ENCODE measurements around the gene TSPAN15. TPM values are rescaled to one million over a fixed set of nuclear protein-coding genes. Genes with fewer than 3 reads are reported as not detected.

Gene TSPAN15
- total RNA-seq, 3 donors from 2014 or later (not counting 1 experiment from before 2014, with no cell fraction given): 1.3 to 3.9 (median 2.1) TPM

DNA sequence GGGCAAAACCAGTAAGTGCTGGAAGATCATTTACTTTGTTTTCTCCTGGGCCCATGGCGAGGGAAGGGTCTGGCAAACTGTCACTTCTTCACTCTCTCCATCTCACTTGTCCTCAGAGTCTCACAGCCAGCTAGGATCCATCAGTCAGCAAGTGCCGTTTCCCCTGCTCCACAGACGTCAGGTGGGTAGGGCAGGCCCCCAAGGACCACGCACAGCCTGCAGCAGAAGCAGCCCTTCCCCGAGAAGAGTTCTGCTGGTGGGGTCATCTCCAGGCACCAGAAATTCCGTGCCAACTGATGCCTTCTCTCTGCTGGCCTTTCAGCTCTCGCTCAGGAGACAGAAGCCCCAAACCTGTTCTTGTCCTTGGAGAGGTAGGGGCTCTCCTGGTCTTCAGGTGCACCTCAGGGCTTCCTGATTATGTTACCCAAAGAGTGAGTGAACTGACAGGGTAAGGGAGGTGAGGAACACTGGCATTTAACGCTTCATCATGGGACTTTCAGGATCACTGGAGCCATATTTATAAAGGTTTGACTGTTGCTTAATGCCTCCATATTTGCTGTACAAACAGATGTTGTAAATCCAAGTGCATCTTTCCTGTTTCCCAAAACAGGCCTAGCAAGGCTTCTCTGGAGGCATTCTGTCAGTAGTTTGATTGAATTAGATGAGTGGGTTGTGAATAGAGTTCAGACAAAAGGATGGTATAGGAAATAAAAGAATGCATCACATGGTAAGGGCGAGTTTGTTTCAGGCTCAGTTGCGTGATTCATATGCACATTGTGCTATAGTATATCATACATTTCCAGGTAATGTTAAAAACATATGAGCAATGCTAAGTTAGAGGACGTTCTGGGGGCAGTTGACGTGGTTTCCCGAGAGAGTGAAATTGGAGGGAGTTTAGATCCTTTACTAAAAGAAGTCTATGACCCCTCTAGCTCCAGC is 13.7 kb upstream of the TSPAN15 start:
- TF ChIP-seq, protein P1, sequence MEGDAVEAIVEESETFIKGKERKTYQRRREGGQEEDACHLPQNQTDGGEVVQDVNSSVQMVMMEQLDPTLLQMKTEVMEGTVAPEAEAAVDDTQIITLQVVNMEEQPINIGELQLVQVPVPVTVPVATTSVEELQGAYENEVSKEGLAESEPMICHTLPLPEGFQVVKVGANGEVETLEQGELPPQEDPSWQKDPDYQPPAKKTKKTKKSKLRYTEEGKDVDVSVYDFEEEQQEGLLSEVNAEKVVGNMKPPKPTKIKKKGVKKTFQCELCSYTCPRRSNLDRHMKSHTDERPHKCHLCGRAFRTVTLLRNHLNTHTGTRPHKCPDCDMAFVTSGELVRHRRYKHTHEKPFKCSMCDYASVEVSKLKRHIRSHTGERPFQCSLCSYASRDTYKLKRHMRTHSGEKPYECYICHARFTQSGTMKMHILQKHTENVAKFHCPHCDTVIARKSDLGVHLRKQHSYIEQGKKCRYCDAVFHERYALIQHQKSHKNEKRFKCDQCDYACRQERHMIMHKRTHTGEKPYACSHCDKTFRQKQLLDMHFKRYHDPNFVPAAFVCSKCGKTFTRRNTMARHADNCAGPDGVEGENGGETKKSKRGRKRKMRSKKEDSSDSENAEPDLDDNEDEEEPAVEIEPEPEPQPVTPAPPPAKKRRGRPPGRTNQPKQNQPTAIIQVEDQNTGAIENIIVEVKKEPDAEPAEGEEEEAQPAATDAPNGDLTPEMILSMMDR (IDR thresholded peaks at IDR 0.05): no peak
- H3K9me3 Mint-ChIP-seq: no peaks in the 10 kb centered on the region
- ATAC-seq: no peak
- Histone ChIP-seq H3K9me3 (ENCODE audit: control insufficient read depth, insufficient read depth, low read length) (no peaks in the 10 kb centered on the region), H3K36me3 (ENCODE audit: control insufficient read depth, insufficient read depth, low read length) (no peaks in the 10 kb centered on the region), H3K27me3 (ENCODE audit: control insufficient read depth, insufficient read depth, low read length) (no peaks in the 10 kb centered on the region), H3K4me1 (ENCODE audit: control insufficient read depth, insufficient read depth, low read length) (peaks cover 4% of the 10 kb centered on the region), H3K4me3 (ENCODE audit: low read length) (no peak overlapping the region), H3K27ac (ENCODE audit: low read length) (no peak overlapping the region)
- H3K27me3 Mint-ChIP-seq (ENCODE audit: low read depth in 2 of 2): peaks cover 9 to 28% of the 10 kb centered on the region in 2 donors
- intact Hi-C loops (cut with micrococcal nuclease): no loop called here
- no peak overlapping the region for H3K27ac Mint-ChIP-seq
- H3K4me3 Mint-ChIP-seq: no peak overlapping the region
- H3K36me3 Mint-ChIP-seq: no peaks in the 10 kb centered on the region
- WGBS (ENCODE audit: insufficient coverage): 84% methylated on average over 10 of the region's 13 CpGs
- no peaks in the 10 kb centered on the region for H3K4me1 Mint-ChIP-seq
- no peak for DNase-seq

DNA sequence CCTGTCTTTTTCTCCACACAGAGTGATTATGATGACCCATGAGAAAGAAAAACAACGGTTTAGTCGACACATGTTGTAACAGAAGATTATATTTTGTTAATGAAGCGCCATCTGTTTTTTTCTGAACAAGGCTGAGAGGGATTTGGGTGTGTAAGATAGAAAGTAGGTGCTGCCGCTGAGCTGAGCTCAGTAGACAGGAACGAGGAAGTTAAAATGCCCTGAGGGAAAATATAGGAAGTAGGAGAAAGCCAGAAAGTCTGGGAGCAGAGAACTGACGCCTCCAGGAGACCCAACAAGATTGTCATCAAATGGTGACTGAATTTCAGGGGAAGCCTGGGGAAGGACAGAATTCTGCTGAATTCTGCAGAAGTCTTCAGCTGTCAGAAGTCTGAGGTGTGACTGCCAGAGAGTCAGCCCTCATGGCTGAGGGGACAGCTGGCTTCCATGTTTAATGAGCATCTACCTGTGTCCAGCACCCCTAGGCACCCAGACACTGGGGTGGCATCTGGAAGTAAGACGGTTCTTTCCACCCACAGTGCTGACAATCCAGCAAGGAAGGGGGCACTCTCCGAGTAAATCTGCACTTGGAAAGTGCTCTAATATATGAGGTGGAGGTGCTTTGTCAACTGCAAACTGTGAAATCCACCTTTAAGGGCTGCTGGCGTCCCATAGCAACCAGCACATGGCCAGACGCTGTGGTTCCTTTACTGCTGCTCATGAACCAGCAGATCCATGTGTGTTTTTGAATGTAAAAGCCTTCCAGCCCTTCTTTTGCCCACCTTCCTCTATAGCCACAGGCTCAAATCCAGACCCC is 12.5 kb upstream of the TSPAN15 start:
- no peaks in the 10 kb centered on the region for H3K4me1 Mint-ChIP-seq
- Histone ChIP-seq H3K36me3 (ENCODE audit: control insufficient read depth, insufficient read depth, low read length) (no peaks in the 10 kb centered on the region), H3K27me3 (ENCODE audit: control insufficient read depth, insufficient read depth, low read length) (no peaks in the 10 kb centered on the region), H3K4me3 (ENCODE audit: low read length) (no peak overlapping the region), H3K4me1 (ENCODE audit: control insufficient read depth, insufficient read depth, low read length) (peaks cover 4% of the 10 kb centered on the region), H3K9me3 (ENCODE audit: control insufficient read depth, insufficient read depth, low read length) (no peaks in the 10 kb centered on the region), H3K27ac (ENCODE audit: low read length) (no peak overlapping the region)
- no peak for DNase-seq
- no peaks in the 10 kb centered on the region for H3K9me3 Mint-ChIP-seq
- ATAC-seq: no peak
- intact Hi-C loops (cut with micrococcal nuclease): no loop called here
- no peak overlapping the region for H3K27ac Mint-ChIP-seq
- H3K36me3 Mint-ChIP-seq: no peaks in the 10 kb centered on the region
- peaks cover 9 to 23% of the 10 kb centered on the region in 2 donors for H3K27me3 Mint-ChIP-seq (ENCODE audit: low read depth in 2 of 2)
- TF ChIP-seq, protein P1 (IDR thresholded peaks at IDR 0.05): no peak
- 50% methylated on average over 10 of the region's 10 CpGs for WGBS (ENCODE audit: insufficient coverage)
- no peak overlapping the region for H3K4me3 Mint-ChIP-seq

DNA sequence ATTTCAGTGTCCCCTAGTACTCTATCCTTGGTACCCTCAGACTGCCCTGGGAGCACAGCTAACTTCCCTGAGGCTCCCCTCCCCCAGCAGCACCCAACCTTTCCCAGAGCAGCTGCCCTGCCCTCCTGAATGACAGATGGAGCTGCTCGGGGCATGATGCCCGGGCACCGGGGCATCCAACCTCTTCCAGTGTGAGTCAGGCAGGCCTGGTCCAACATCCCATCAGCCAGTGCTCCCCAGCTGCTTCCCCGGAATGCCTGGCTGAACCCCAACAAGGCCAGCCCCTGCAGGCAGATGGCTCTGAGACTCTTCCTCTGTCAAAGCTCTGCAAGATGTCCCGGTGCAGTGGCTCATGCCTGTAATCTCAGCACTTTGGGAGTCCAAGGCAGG is 11.9 kb upstream of the TSPAN15 start:
- H3K27ac ChIP-seq (ENCODE audit: low read length): no peak overlapping the region
- Mint-ChIP-seq H3K27me3 (ENCODE audit: low read depth in 2 of 2) (peaks cover 9 to 17% of the 10 kb centered on the region in 2 donors), H3K4me3 (no peak overlapping the region), H3K4me1 (no peaks in the 10 kb centered on the region), H3K36me3 (no peaks in the 10 kb centered on the region), H3K27ac (no peak overlapping the region), H3K9me3 (no peaks in the 10 kb centered on the region)
- H3K4me3 ChIP-seq (ENCODE audit: low read length): no peak overlapping the region
- no peak for DNase-seq
- TF ChIP-seq, protein P1 (IDR thresholded peaks at IDR 0.05): no peak
- intact Hi-C loops (cut with micrococcal nuclease): no loop called here
- H3K9me3 ChIP-seq (ENCODE audit: control insufficient read depth, insufficient read depth, low read length): no peaks in the 10 kb centered on the region
- no peaks in the 10 kb centered on the region for H3K36me3 ChIP-seq (ENCODE audit: control insufficient read depth, insufficient read depth, low read length)
- ATAC-seq: no peak
- 87% methylated on average over 5 of the region's 5 CpGs for WGBS (ENCODE audit: insufficient coverage)
- H3K27me3 ChIP-seq (ENCODE audit: control insufficient read depth, insufficient read depth, low read length): no peaks in the 10 kb centered on the region
- peaks cover 4% of the 10 kb centered on the region for H3K4me1 ChIP-seq (ENCODE audit: control insufficient read depth, insufficient read depth, low read length)

All from natural killer cell (primary cell).